GM19467 (cell line): ENCODE data around the gene SSC5D.
"Not testable (repeated sequence)": the region's sequence is repeated elsewhere in the genome, so short reads cannot be mapped to it uniquely, and the experiment has no call there.

Source experiments
- ATAC-seq: cut with Tn5 transposase; IDR thresholded peaks from one replicate; pipeline ENCODE4 v1.9.1; 2021; ENCODE audit warnings: mild to moderate bottlenecking, moderate library complexity; ENCODE audit not compliant: unreplicated experiment

SSC5D gene

DNA sequence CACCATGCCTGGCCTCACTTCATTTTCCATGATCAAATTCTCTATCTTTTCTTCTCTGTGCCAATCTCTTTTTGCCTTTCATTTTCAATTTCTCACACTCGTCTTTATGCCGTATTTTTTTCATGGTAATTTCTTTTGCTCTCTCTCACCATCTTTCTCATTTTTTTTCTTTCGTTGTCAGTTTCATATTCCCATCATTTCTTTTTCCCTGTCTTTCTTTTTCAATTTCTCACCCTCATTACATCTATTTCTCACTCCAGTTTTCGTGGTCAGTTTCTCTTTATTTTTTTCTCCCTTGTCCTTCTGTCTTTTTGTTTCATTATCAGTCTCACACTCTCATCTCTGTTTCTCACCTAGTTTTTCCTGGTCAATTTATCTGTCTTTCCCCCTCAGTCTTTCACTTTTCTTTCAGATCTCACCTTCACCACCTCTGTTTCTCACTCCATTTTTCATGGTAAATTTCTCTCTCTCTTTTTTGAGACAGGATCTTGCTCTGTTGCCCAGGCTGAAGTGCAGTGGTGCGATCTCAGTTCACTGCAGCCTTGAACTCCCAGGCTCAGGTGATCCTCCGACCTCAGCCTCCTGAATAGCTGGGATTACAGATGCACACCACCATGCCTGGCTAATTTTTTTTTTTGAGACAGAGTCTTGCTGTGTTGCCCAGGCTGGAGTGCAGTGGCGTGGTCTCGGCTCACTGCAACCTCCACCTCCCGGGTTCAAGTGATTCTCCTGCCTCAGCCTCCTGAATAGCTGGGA is 14.1 kb downstream of the SSC5D start:
- no peak for ATAC-seq

DNA sequence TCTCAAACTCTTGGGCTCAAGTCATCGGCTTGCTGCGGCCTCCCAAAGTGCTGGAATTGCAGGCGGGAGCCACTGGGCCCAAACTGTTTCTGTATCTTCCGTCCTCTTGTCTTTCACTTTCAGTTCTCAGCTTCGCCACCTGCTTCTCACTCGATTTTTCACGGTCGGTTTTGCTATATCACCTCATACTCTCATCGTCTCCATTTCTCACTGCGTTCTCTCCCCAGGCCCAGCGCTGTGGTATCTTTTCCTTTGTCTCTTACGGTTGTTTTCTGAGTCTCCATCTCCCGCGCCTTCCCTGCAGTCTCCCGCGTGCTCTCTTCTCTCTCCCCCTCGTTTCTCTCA is 14.9 kb downstream of the SSC5D start:
- ATAC-seq = no peak

DNA sequence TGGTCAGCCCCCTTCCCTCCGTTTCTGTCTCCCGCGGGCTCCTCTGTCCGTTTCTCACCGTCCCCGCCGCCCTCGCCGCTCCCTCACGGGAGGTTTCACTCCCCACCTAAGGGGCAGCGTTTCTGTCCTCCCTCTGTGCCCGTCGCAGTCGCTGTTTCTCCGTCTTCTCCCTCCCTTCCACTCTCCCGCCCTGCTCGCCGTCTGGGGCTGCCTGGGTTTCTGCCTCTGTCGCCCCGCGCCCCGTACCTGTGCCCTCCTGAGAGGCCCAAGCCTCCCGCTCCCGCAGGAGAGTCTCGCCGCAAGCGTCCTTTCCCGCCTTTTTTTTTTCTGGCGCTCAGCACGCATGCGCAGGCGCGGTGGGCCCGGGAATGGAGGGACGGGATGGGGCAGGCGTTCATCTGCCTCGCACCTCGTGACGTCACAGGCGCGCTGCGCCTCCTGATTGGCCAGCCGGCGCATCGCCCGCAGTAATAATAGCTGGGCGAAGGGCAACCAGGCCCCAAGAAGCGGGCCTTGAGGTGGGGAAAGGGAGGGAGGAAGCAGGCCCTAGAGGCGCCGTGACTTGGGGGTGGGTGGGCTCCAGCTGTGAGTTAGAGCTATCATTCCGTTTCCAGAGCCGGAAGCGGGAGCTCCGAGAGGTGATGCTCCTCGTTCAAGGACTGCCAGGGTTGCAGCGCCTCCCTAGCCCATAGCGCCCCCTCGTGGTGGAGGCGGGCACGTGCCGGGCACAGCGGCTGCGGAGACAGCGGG is 15.4 kb downstream of the SSC5D start:
- ATAC-seq = peak; percentile 90

GRCh38 chr19:55504252-55504603 is 16.0 kb downstream of the SSC5D start:
- ATAC-seq = no peak

- ATAC-seq = no peak
Measured at GRCh38 chr19:55504981-55505380, 16.7 kb downstream of the SSC5D start.

GRCh38 chr19:55508120-55508519 is 19.9 kb downstream of the SSC5D start:
- no peak for ATAC-seq

GRCh38 chr19:55516878-55517620 is 28.8 kb downstream of the SSC5D start:
- peak; percentile 97 for ATAC-seq

- no peak for ATAC-seq
Measured at GRCh38 chr19:55519451-55520311, 31.4 kb downstream of the SSC5D start.

- no peak for ATAC-seq
Measured at GRCh38 chr19:55520691-55521292, 32.6 kb downstream of the SSC5D start.

DNA sequence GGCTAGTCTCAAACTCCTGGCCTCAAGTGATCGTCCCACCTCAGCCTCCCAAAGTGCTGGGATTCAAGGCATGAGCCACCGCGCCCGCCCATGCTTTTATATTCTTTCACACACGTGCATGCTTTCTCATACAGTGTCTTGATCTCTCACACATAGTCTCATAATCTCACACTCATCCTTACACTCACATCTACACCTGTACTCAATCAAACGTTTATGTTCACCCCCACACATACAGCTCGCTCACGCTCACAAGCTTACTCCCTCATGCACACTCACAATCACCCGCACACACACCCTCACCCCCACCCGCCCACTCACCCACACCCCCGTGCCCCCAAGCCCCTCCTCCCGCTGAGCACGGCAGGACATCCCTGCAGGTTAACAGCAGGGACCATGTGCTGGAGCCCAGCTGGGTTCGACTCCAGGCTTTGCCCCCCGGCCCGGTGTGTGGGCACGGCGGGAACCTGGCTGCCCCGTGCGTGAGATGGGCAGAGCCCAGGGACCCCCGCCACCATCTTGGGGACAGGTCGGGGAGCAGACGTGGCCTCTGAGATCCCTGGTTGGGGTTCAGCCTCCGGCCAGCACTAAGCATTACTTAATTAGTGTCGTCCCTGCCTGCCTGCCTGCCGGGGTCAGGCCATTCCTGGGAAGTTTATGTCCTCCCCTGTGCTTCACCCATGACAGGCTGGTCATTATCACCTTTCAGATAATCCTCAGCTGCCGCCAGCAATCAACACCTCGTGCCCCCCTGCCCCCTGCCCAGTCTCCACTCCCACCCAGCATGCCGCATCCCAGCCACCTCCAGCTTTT is 37.3 kb downstream of the SSC5D start:
- ATAC-seq = no peak

GRCh38 chr19:55526216-55527196 is 38.3 kb downstream of the SSC5D start:
- ATAC-seq = no peak

GRCh38 chr19:55527197-55528029 is 39.2 kb downstream of the SSC5D start:
- ATAC-seq = no peak

- no peak for ATAC-seq
Measured at GRCh38 chr19:55528030-55528803, 40.0 kb downstream of the SSC5D start.

DNA sequence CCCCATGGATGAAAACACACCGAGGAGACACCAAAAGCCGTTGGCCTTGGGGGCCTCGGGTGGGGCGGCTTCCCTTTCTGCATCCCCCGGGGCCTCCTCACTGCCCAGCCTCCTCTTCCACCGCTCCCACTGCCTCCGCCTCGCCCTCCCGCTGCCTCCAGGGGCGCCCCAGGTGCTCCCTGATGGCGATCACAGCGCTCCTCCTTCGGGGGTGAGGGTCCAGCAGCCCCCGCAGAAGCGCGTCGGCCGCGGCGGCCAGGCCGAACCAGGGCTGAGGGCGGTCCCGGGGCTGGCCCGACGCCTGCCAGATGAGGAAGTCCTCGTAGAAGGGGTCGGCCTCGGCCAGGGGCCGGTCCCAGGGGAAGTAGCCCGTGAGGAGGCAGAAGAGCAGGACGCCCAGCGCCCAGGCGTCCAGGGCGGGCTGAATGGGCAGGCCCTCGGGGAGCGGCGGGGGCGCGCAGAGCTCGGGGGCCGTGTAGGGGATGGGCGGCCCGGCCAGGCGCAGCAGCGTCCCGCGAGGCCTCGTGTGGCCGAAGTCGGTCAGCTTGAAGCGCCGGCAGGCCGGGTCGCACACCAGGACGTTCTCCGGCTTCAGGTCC is 41.5 kb downstream of the SSC5D start:
- no peak for ATAC-seq

DNA sequence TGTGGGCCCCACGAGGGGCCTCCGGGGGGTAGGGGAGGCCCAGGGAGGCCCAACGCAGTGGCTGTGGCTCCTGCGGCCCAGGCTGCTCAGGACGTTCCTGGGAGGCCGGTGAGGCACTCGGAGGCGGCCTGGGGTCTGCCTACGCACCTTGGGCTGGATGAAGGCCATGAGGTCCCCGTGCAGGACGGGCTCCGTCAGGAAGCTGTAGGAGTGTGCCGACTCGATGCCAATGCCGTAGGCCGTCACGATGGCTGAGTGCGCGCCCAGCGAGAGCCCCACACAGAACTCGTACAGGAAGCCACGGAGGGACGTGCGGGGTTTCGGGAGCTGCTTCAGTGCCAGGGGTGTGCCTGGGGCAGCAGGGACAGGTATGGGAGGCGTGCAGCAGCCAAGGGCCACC is 42.8 kb downstream of the SSC5D start:
- no peak for ATAC-seq

- ATAC-seq = not testable (repeated sequence)
Measured at GRCh38 chr19:55534280-55534679, 46.0 kb downstream of the SSC5D start.
